T-cell (primary cell): ENCODE results near the gene CEP85L. TPM values are rescaled to one million over a fixed set of nuclear protein-coding genes. Genes with fewer than 3 reads are reported as not detected.

Source experiments
- ATAC-seq, 4 experiments: fragments of 200-7000 bp in 3 of 4; fragments of 150-1000 bp in 1 of 4; cut with Tn5 transposase; replicated peaks in 1 of 4; 1 replicate in 3 of 4; 2 replicates in 1 of 4; pipeline ENCODE4 v1.10.0; 2021; ENCODE audit warnings: moderate library complexity in 3 of 4, mild to moderate bottlenecking in 2 of 4, moderate number of reproducible peaks in 1 of 4
- CTCF ChIA-PET, 2 donors: fragments of 300-600 bp; sonication (Branson Sonifier 250); formaldehyde crosslinking; loops; one replicate each; lab custom pipeline; 2022; ENCODE audit warnings: antibody characterized with exemption in 2 of 2; lab: Charles Lee
- POLR2A ChIA-PET, 2 donors: fragments of 300-600 bp; sonication (Branson Sonifier 250); formaldehyde crosslinking; loops; one replicate each; lab custom pipeline; 2022; ENCODE audit warnings: antibody characterized with exemption in 2 of 2; lab: Charles Lee
- DNase-seq, 35 experiments: peaks; one replicate each; pipeline versions ENCODE4 v3.0.0 to v3.0.0-alpha.2; 2013 to 2023
- H3K27ac ChIP-seq: one replicate; pipeline ENCODE4 v1.5.1; 2013; ENCODE audit warnings: low read length
- H3K27me3 ChIP-seq, 2 experiments: replicated peaks in 1 of 2; 1 replicate in 1 of 2; 2 replicates in 1 of 2; pipeline versions ENCODE4 v1.6.1 to v1.7.0; 2013; ENCODE audit warnings: low read length in 1 of 2, mixed read lengths in 1 of 2; ENCODE audit not compliant: control insufficient read depth in 2 of 2, insufficient read depth in 2 of 2; ENCODE audit errors: extremely low read depth in 1 of 2
- H3K36me3 ChIP-seq, 2 donors: 1 replicate in 1 of 2; 2 replicates in 1 of 2; pipeline versions ENCODE4 v1.6.1 to v1.7.0; 2013; ENCODE audit warnings: low read length in 1 of 2; ENCODE audit not compliant: control insufficient read depth in 2 of 2, insufficient read depth in 1 of 2; ENCODE audit errors: extremely low read depth in 1 of 2
- H3K4me1 ChIP-seq, 2 experiments: 1 replicate in 1 of 2; 2 replicates in 1 of 2; pipeline versions ENCODE4 v1.6.1 to v1.7.0; 2013; ENCODE audit warnings: low read length in 2 of 2, mixed read lengths in 1 of 2; ENCODE audit not compliant: insufficient read depth in 2 of 2, control insufficient read depth in 1 of 2; ENCODE audit errors: extremely low read depth in 1 of 2
- H3K4me3 ChIP-seq, 2 donors: 1 replicate in 1 of 2; 2 replicates in 1 of 2; pipeline versions ENCODE4 v1.5.1 to v1.7.0; 2013; ENCODE audit warnings: mild to moderate bottlenecking in 2 of 2, low read length in 1 of 2, moderate library complexity in 1 of 2; ENCODE audit not compliant: control insufficient read depth in 1 of 2; ENCODE audit errors: extremely low read depth in 1 of 2
- H3K9me3 ChIP-seq: 2 replicates; pipeline ENCODE4 v1.7.0; 2013
- H3K27ac Mint-ChIP-seq, 2 donors: one replicate each; pipeline ENCODE4 v1.8.0; 2020 to 2021; ENCODE audit warnings: mild to moderate bottlenecking in 2 of 2, mixed read lengths in 2 of 2
- H3K27me3 Mint-ChIP-seq, 2 donors: one replicate each; pipeline ENCODE4 v1.8.0; 2021 to 2022; ENCODE audit warnings: mixed read lengths in 2 of 2
- H3K36me3 Mint-ChIP-seq: one replicate; pipeline ENCODE4 v1.8.0; 2021; ENCODE audit warnings: mixed read lengths
- H3K4me1 Mint-ChIP-seq, 3 donors: one replicate each; pipeline ENCODE4 v1.8.0; 2020 to 2022; ENCODE audit warnings: mixed read lengths in 3 of 3, mild to moderate bottlenecking in 1 of 3
- H3K4me3 Mint-ChIP-seq, 3 donors: one replicate each; pipeline ENCODE4 v1.8.0; 2020 to 2022; ENCODE audit warnings: mild to moderate bottlenecking in 3 of 3, mixed read lengths in 3 of 3, moderate library complexity in 3 of 3
- H3K9me3 Mint-ChIP-seq, 3 donors: one replicate each; pipeline ENCODE4 v1.8.0; 2020 to 2022; ENCODE audit warnings: mixed read lengths in 3 of 3
- WGBS: methylation state at CpG from one replicate; pipeline ENCODE4 v1.1.5; 2013; ENCODE audit warnings: missing lambda C conversion rate; ENCODE audit not compliant: insufficient coverage; 5-methylcytosine and 5-hydroxymethylcytosine counted together
- total RNA-seq, 35 experiments: library from RNA in 6 of 35; stranded (reverse) in 6 of 35; fragments of 120-200 nt in 1 of 35; gene quantifications; one replicate each; pipeline versions ENCODE4 v1.2.1 to v1.2.4 and lab custom pipeline; 2013 to 2026

CEP85L gene
- total RNA-seq, 5 donors from 2014 or later (not counting 1 experiment from before 2014, with no cell fraction given), result 49.7 to 101 (median 53.5) TPM

- Mint-ChIP-seq H3K27ac (no peak overlapping the region), H3K27me3 (no peaks in the 10 kb centered on the region), H3K36me3 (peaks cover 7% of the 10 kb centered on the region), H3K9me3 (no peaks in the 10 kb centered on the region), H3K4me1 (peaks cover 45 to 61% (median 56%) of the 10 kb centered on the region in 3 donors), H3K4me3 (peak overlapping the region; percentile 78 to 84 (median 82))
- Histone ChIP-seq H3K4me1 (peaks cover 14 to 24% of the 10 kb centered on the region in 2 experiments), H3K27ac (no peak overlapping the region), H3K36me3 (no peaks in the 10 kb centered on the region), H3K9me3 (no peaks in the 10 kb centered on the region), H3K27me3 (no peaks in the 10 kb centered on the region), H3K4me3 (no peak overlapping the region)
- ATAC-seq (no peak), DNase-seq (no peak)
- no CpG with 5 or more reads among the region's 2 CpGs for WGBS
- POLR2A ChIA-PET, result interaction anchor here in 1 of 2 donors (0.7 kb wide), 1 partner anchor 128 kb away, joined by 3 read pairs; no protein-coding TSS in a partner anchor
- CTCF ChIA-PET, result no interaction called here
Observed at GRCh38 chr6:118648866-118649554, 2.4 kb downstream of the CEP85L start.

GRCh38 chr6:118646977-118647376 is 4.4 kb downstream of the CEP85L start:
- Mint-ChIP-seq H3K4me1 (peaks cover 48 to 63% (median 51%) of the 10 kb centered on the region in 3 donors), H3K36me3 (peaks cover 7% of the 10 kb centered on the region), H3K9me3 (no peaks in the 10 kb centered on the region), H3K4me3 (no peak overlapping the region), H3K27ac (no peak overlapping the region), H3K27me3 (no peaks in the 10 kb centered on the region)
- peaks cover 11 to 20% of the 10 kb centered on the region in 2 experiments for H3K4me1 ChIP-seq
- H3K9me3 ChIP-seq, result no peaks in the 10 kb centered on the region
- no peak overlapping the region for H3K27ac ChIP-seq
- POLR2A ChIA-PET, result no interaction called here
- ATAC-seq (no peak), DNase-seq (no peak)
- no CpG with 5 or more reads among the region's 2 CpGs for WGBS
- H3K4me3 ChIP-seq, result no peak overlapping the region
- no peaks in the 10 kb centered on the region for H3K27me3 ChIP-seq
- CTCF ChIA-PET, result interaction anchor here in 1 of 2 donors (0.5 kb wide), 1 partner anchor 208 kb away, joined by 3 read pairs; no protein-coding TSS in a partner anchor
- no peaks in the 10 kb centered on the region for H3K36me3 ChIP-seq

DNA sequence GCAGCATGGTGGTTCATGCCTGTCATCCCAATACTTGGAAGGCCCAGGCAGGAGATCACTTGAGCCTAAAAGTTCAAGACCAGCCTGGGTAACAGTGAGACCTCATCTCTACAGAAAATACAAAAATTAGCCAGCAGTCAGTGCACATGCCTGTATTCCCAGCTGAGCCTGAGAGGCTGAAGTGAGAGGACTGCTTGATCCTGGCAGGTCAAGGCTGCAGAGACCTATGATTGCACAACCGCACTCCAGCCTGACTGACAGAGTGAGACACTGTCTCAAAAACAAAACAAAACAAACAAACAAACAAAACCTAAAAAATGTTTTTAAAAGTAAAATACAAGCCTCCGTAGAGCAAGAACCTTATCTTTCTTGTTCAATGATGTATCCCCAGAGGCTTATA is 6.0 kb downstream of the CEP85L start:
- H3K4me3 Mint-ChIP-seq, result no peak overlapping the region
- no peaks in the 10 kb centered on the region for H3K27me3 Mint-ChIP-seq
- no peak overlapping the region for H3K4me3 ChIP-seq
- no peak overlapping the region for H3K27ac ChIP-seq
- H3K4me1 Mint-ChIP-seq, result peaks cover 56 to 73% (median 63%) of the 10 kb centered on the region in 3 donors
- H3K36me3 Mint-ChIP-seq, result peaks cover 7% of the 10 kb centered on the region
- ChIA-PET POLR2A (interaction anchor here in 1 of 2 donors (0.5 kb wide), 1 partner anchor 11 kb away, joined by 3 read pairs; no protein-coding TSS in a partner anchor), CTCF (no interaction called here)
- ATAC-seq, result no peak
- no peaks in the 10 kb centered on the region for H3K36me3 ChIP-seq
- H3K4me1 ChIP-seq, result peaks cover 11 to 15% of the 10 kb centered on the region in 2 experiments
- WGBS, result no CpG with 5 or more reads among the region's 2 CpGs
- no peaks in the 10 kb centered on the region for H3K9me3 ChIP-seq
- peak overlapping the region in 1 of 2 donors; percentile 62 for H3K27ac Mint-ChIP-seq
- DNase-seq, result no peak
- no peaks in the 10 kb centered on the region for H3K27me3 ChIP-seq
- H3K9me3 Mint-ChIP-seq, result no peaks in the 10 kb centered on the region

DNA sequence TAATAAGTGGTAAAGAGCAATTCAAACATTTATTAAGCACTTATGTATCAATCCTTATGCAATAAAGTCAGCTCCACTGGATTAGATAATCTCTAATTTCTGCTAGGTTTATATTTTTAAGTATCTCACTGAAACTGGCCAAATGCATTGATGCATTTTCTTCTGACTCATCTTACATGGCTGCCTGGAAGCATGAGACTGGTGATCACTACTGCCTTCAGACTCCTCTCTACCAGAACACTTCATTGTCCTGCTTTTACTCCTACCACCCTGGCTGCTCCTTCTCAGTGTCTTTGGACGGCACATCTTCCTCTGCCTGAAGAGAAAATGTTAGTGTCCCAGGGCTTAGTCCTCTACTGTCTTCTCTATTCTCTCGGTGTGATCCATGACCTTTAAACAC is 7.4 kb downstream of the CEP85L start:
- whole genome bisulfite sequencing, result 95% methylated on average over 2 of the region's 2 CpGs
- CTCF ChIA-PET, result no interaction called here

GRCh38 chr6:118641042-118641441 is 10.3 kb downstream of the CEP85L start:
- peaks cover 11% of the 10 kb centered on the region for H3K36me3 Mint-ChIP-seq
- Histone ChIP-seq H3K36me3 (no peaks in the 10 kb centered on the region), H3K4me3 (no peak overlapping the region), H3K27ac (no peak overlapping the region), H3K9me3 (no peaks in the 10 kb centered on the region), H3K4me1 (peaks cover 7 to 10% of the 10 kb centered on the region in 2 experiments), H3K27me3 (no peaks in the 10 kb centered on the region)
- H3K9me3 Mint-ChIP-seq, result peaks cover 0 to 5% (median 0%) of the 10 kb centered on the region in 3 donors
- no peak for DNase-seq
- POLR2A ChIA-PET, result interaction anchor here (0.6 kb wide), 2 partner anchors 66 to 1209 kb away, joined by 3 to 7 read pairs; no protein-coding TSS in a partner anchor
- peaks cover 69 to 82% (median 73%) of the 10 kb centered on the region in 3 donors for H3K4me1 Mint-ChIP-seq
- H3K27me3 Mint-ChIP-seq, result no peaks in the 10 kb centered on the region
- ATAC-seq, result no peak
- peak overlapping the region; percentile 12 to 32 for H3K27ac Mint-ChIP-seq
- no peak overlapping the region for H3K4me3 Mint-ChIP-seq
- WGBS, result no CpG with 5 or more reads among the region's 1 CpG
- CTCF ChIA-PET, result no interaction called here

More for the DNA sequence above, 7.4 kb downstream of the CEP85L start:
- POLR2A ChIA-PET, result no interaction called here
- Mint-ChIP-seq H3K27me3 (no peaks in the 10 kb centered on the region), H3K9me3 (no peaks in the 10 kb centered on the region), H3K4me3 (no peak overlapping the region), H3K36me3 (peaks cover 7% of the 10 kb centered on the region), H3K4me1 (peaks cover 57 to 74% (median 65%) of the 10 kb centered on the region in 3 donors), H3K27ac (peak overlapping the region; percentile 13 to 26)
- H3K9me3 ChIP-seq, result no peaks in the 10 kb centered on the region
- ATAC-seq (no peak), DNase-seq (no peak)
- H3K36me3 ChIP-seq, result no peaks in the 10 kb centered on the region
- H3K4me3 ChIP-seq, result no peak overlapping the region
- H3K27me3 ChIP-seq, result no peaks in the 10 kb centered on the region
- H3K4me1 ChIP-seq, result peaks cover 8 to 10% of the 10 kb centered on the region in 2 experiments
- no peak overlapping the region for H3K27ac ChIP-seq

- no peak overlapping the region for H3K27ac ChIP-seq
- peaks cover 0 to 5% (median 0%) of the 10 kb centered on the region in 3 donors for H3K9me3 Mint-ChIP-seq
- H3K36me3 ChIP-seq, result no peaks in the 10 kb centered on the region
- ChIA-PET CTCF (interaction anchor here in 1 of 2 donors (0.6 to 1.0 kb wide), 4 partner anchors 12 to 162 kb away, joined by 3 to 4 read pairs (median 4); partner anchors contain the start of gene CEP85L), POLR2A (interaction anchor here (0.6 to 0.8 kb wide), 4 partner anchors 12 to 253 kb away, joined by 3 to 5 read pairs (median 4); partner anchors contain the start of gene CEP85L (in 1 of the 2))
- WGBS, result 38% methylated on average over 1 of the region's 4 CpGs
- H3K27me3 Mint-ChIP-seq, result no peaks in the 10 kb centered on the region
- no peak overlapping the region for H3K4me3 ChIP-seq
- H3K9me3 ChIP-seq, result no peaks in the 10 kb centered on the region
- H3K4me1 Mint-ChIP-seq, result peaks cover 70 to 84% (median 74%) of the 10 kb centered on the region in 3 donors
- ATAC-seq, result peak; percentile 63 to 84 (median 72)
- H3K27me3 ChIP-seq, result no peaks in the 10 kb centered on the region
- H3K27ac Mint-ChIP-seq, result peak overlapping the region; percentile 30 to 37
- DNase-seq, result peak in 1 of 35 experiments; percentile 30
- H3K36me3 Mint-ChIP-seq, result peaks cover 13% of the 10 kb centered on the region
- peaks cover 0 to 10% of the 10 kb centered on the region in 2 experiments for H3K4me1 ChIP-seq
- H3K4me3 Mint-ChIP-seq, result peak overlapping the region in 1 of 3 donors; percentile 1
Observed at GRCh38 chr6:118639054-118639964, 12.1 kb downstream of the CEP85L start.
